Stimulated activated CD4-positive, alpha-beta T cell treated with anti-CD3 and anti-CD28 coated beads, Interleukin-12 subunit alpha, Interleukin-12 subunit beta, amount 100 ng/mL, for 4 hours (primary cell): ENCODE results near the gene SRRM4.

Experiments
- DNase-seq: peaks from one replicate; pipeline ENCODE4 v3.0.0-alpha.2; 2020

Gene SRRM4

DNA sequence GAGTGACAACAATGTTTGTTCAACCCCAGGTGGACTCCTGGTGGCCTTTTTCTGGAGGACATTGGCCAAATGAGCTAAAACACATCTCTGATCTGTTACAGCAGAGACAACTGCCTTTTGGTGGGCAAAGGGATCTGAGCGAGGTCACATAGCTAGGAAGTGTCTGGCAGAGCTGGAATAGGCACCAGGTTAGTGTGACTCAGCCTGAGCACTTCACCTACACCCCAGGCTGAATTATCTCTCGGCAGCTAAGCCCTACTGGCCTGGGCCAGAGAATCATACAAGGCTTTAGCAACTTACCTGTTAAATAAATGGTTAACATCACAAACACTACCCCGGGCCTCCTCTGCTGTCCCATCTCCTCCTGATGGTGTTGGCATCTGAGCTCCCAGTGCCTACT, 147.2 kb downstream of the SRRM4 start:
- DNase-seq: no peak

DNA sequence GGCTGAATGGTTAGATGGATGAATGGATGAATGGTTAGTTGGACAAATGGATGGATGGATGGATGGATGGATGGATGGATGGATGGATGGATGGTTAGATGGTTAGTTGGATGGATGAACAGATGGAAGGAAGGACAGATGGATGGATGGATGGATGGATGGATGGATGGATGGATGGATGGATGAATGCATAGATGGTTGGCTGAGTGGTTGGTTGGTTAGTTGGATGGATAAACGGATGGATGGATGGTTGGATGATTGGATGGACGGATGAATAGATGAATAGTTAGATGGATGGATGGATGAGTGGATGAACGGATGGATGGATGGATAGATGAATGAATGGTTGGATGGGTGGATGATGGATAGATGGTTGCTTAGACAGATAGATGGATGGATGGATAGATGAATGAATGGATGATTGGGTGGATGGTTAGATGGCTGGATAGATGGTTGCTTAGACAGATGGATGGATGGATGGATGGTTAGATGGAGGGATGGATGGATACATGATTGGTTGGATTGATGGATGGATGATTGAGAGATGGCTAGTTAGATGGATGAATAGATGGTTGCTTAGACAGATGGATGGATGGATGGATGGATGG, 148.6 kb downstream of the SRRM4 start:
- DNase-seq: no peak

GRCh38 chr12:119130523-119130922, 149.2 kb downstream of the SRRM4 start:
- no peak for DNase-seq

GRCh38 chr12:119134284-119135072, 153.1 kb downstream of the SRRM4 start:
- DNase-seq: no peak

GRCh38 chr12:119136811-119137410, 155.6 kb downstream of the SRRM4 start:
- no peak for DNase-seq

GRCh38 chr12:119139448-119139847, 158.1 kb downstream of the SRRM4 start:
- DNase-seq: no peak

DNA sequence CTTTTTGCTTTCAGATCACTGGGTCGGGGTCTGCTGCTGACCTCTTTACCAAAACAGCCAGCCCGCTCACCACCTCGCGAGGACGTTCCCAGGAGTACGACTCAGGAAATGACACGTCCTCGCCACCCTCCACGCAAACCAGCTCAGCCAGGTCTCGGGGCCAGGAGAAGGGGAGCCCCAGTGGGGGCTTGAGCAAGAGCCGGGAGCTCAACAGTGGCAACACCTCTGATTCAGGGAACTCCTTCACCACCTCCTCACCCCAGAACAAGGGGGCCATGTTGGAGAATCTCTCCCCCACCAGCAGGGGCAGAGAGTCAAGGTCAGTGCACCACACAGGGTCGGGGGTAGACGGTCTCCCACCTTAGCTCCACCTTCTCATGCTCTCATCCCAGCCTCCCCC, 164.0 kb downstream of the SRRM4 start:
- no peak for DNase-seq

GRCh38 chr12:119147847-119148448, 166.6 kb downstream of the SRRM4 start:
- no peak for DNase-seq

DNA sequence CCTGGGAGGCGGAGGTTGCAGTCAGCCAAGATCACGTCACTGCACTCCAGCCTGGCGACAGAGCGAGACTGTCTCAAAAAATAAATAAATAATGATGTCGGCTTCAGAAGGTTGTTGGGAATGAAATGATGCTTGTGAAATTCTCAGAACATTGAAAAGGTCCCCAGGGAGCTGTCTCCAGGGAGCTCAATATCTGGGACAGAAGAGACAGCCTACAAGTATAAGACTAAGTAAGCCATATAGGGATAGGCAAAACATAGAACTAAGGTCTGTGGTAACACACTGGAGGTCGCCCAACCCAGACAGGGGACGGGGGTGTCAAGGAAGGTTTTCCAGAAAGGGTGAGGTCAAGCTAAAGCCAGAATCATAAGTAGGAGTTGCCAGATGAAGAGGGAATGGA, 167.9 kb downstream of the SRRM4 start:
- DNase-seq: no peak

DNA sequence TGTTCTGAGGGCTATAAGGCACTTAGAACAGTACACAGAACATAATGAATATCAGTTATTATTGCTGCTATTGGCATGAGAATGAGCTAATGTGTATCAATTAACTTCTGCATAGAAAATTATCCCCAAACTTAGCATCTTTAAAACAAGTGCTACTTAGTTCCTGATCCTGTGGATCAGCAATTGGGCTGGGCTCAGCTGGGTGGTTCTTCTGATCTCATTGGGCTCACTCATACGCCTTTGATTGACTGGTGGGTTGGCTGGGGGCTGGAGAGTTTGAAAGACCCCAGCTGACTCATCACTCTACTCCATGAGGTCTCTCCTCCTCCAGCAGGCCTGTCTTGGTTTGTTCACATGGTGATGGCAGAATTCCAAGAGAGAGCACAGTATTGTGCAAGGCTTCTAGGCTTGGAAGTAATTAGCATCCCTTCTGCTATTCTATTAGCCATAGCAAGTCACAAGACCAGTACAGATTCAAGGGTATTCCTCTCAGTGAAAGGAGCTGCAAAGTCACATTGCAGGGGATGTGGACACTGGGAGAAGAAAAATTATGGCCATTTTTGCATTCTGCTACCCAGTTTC, 170.2 kb downstream of the SRRM4 start:
- no peak for DNase-seq

GRCh38 chr12:119153477-119154434, 172.4 kb downstream of the SRRM4 start:
- DNase-seq: no peak

DNA sequence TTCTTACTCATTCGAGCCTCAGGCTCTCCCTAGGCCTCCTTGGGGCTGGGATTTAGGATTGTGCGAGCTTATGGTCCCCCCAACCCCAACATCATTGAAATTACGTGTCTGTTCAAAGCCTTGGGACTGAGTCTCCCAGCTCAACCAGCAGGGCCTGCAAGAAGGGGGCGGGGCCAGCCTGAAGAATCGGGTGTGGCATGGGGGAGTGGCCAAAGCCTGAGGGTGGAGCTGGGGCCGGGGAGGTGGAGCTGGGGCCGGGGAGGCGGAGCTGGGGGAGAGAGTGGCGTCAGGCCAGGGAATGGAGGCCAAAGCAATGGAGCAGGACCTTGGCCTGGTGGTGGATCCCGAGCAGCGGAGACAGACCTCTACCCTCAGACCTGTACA, 173.1 kb downstream of the SRRM4 start:
- no peak for DNase-seq

- no peak for DNase-seq
Observed at GRCh38 chr12:119156401-119157044, 175.2 kb downstream of the SRRM4 start.

DNA sequence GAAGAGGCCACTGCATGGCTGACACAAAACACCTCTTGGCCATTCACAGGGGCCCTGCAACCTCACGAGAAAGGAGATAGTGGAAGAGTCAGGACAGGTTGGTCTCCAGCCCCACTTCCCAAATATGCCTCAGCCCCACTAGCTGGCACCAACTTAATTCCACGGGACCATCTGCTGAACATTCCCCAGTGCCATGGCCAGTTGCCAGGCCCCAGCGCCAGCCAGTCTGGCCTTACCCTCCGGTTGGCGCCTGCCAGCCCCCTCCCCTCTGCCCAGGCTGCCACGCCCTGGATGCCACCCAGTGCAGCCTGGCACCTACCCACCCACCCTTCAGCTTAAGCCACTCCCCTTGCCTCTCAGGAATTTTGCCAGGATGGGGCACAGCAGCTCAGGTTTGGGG, 176.2 kb downstream of the SRRM4 start:
- DNase-seq: no peak

DNA sequence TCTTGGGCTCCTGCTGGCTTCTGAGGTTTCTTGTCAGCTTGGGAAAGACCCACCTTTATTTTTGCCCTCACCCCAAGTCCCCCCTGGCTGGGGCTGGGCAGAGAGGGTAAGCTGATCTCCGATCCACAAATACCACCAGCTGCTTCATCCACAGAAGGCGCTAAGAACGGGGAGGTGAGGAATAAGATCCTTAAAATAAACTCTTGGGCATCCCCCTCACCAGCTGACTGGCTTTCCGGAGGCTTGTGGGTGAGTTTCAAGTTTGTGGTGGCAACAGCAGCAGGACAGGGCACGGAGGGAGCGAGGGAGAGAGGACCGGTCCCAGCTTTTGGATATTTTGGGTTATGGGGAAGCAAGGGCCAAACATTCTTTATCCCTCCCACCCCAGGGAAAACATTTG, 176.6 kb downstream of the SRRM4 start:
- DNase-seq: no peak

- DNase-seq: no peak
Observed at GRCh38 chr12:119158402-119158801, 177.1 kb downstream of the SRRM4 start.

DNA sequence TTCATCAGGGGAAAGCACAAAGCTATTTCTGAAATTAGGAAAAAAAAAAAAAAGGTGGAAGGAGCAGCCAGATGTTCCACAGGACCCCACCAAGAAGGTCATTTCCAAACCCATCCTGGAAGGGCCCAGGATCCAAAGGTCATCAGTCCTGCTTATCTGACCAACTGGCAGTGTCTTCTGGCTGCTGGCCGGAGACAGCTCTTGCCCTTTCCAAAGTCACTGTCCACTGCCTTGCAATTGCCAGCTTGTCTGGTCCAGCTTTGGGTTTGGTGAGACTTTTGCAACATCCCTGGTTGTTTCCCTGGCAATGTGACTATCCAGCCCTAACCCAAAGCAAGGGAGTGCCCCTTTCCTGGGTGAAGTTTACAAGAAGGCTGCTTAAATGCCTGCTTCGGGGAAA, 178.5 kb downstream of the SRRM4 start:
- no peak for DNase-seq

GRCh38 chr12:119167902-119168301, 186.6 kb downstream of the SRRM4 start:
- DNase-seq: no peak

GRCh38 chr12:119168721-119169120, 187.4 kb downstream of the SRRM4 start:
- no peak for DNase-seq

GRCh38 chr12:119169150-119169549, 187.8 kb downstream of the SRRM4 start:
- DNase-seq: no peak

DNA sequence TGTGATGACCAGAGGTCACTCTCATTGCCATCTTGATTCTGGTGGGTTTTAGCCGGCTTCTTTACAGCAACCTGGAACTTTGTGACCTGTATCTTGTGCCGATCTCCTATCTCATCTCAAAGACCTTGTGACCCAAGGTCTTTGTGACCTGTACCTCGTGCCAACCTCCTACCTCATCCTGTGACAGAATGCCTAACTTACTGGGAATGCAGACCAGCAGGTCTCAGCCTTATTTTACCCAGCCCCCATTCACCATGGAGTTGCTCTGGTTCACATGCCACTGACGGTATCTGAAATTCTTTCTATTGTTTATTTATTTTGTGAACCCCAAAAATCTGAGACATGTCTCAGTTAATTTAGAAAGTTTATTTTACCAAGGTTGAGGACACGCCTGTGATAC, 189.9 kb downstream of the SRRM4 start:
- DNase-seq: no peak
